Stomach (tissue), 4 donors: ENCODE results near the gene TADA2A.

Source experiments
- CTCF ChIP-seq, 7 experiments: fragments of 450-650 bp in 4 of 7; fragments of 200-600 bp in 3 of 7; sonication (generic) in 3 of 7; IDR thresholded peaks; one replicate each; pipeline ENCODE4 v1.5.1; 2016 to 2019; ENCODE audit warnings: antibody characterized with exemption in 7 of 7, control low read depth in 2 of 7, mild to moderate bottlenecking in 1 of 7
- EP300 ChIP-seq: sonication (generic); formaldehyde crosslinking; IDR thresholded peaks from one replicate; pipeline ENCODE4 v1.6.1; 2017; ENCODE audit warnings: antibody characterized with exemption
- POLR2A ChIP-seq, 4 donors: fragments of 450-650 bp; IDR thresholded peaks; one replicate each; pipeline ENCODE4 v1.6.1; 2016; ENCODE audit warnings: antibody characterized with exemption in 4 of 4, control low read depth in 2 of 4, mild to moderate bottlenecking in 1 of 4, moderate library complexity in 1 of 4
- POLR2AphosphoS5 ChIP-seq, 3 donors: sonication (generic); formaldehyde crosslinking; IDR thresholded peaks; one replicate each; pipeline ENCODE4 v1.6.1; 2016; ENCODE audit warnings: antibody characterized with exemption in 3 of 3

- TF ChIP-seq CTCF (IDR thresholded peaks at IDR 0.05) (no peak), POLR2A (IDR thresholded peaks at IDR 0.05) (no peak), POLR2AphosphoS5 (IDR thresholded peaks at IDR 0.05) (no peak), EP300 (no peak)
These were observed 6.2 kb upstream of the TADA2A start for GRCh38 chr17:37400505-37400904.
